ENCODE results near the gene RNASE7. TPM values are rescaled to one million over a fixed set of nuclear protein-coding genes. Genes with fewer than 3 reads are reported as not detected.
"Not testable (repeated sequence)": the region's sequence is repeated elsewhere in the genome, so short reads cannot be mapped to it uniquely, and the experiment has no call there.

Gene RNASE7, protein sequence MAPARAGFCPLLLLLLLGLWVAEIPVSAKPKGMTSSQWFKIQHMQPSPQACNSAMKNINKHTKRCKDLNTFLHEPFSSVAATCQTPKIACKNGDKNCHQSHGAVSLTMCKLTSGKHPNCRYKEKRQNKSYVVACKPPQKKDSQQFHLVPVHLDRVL
- not detected for polyA plus RNA-seq (2013, experiment 1 of 4)
- polyA plus RNA-seq (2013, experiment 2 of 4), result not detected
- not detected for polyA plus RNA-seq (2013, experiment 3 of 4)
- not detected for polyA plus RNA-seq (2013, experiment 4 of 4)

DNA sequence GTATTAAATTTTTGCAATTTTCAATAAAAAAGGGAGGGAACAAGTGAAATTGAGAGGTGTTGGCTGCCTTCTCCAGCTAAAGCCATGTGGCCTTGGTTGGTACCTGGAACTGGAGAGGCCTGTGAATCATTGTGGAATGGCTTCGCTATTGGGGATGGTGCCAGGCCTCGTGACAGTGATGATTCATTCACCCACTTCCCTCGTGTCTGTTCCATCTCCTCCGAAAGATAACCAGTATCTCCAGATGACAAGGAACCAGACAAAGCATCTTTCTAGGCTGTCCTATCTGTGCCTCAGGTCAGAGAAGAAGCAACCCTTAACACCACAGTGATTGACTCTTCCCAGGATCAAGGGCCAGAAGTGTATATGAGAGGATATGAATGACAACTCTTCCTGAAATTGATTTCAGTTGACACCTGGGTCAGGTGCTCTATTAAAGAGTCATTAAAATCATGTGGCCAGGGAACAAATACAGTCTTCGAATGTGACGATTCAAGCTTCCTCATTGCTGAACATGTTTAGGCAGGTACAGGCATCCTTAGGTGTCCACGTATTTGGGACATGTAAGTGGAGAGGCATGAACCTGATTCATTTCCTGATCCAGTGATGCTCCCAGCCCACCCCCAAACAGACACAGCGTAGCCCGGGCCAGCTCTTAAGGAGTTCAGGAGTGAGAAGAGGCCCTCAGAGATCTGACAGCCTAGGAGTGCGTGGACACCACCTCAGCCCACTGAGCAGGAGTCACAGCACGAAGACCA is at the start of gene RNASE7:
Gene RNASE7, plus strand, starts transcription at position 687 of the 758 bp plus-strand sequence. CDS start 631 bp downstream, outside the sequence.
- no peak within 1 kb of the TSS for H3K4me3 ChIP-seq (ENCODE audit: insufficient read depth, low read depth, low read length)
- no peaks in the 10 kb centered on the region for H3K36me3 ChIP-seq (ENCODE audit: control insufficient read depth, insufficient read depth, low read length)
- no peaks in the 10 kb centered on the region for H3K9me3 ChIP-seq (ENCODE audit: control insufficient read depth, low read length)
- WGBS, 2 experiments, result 91 to 92% methylated on average over 11 of the region's 11 CpGs
- H3K27ac ChIP-seq (ENCODE audit: insufficient read depth, low read depth, low read length, poor library complexity, severe bottlenecking), result no peak within 1 kb of the TSS
- peaks cover 6% of the 10 kb centered on the region for H3K4me1 ChIP-seq (ENCODE audit: control insufficient read depth, insufficient read depth, low read length)
- peaks cover 5% of the 10 kb centered on the region for H3K27me3 ChIP-seq (ENCODE audit: control insufficient read depth, insufficient read depth, low read length, poor library complexity, severe bottlenecking)

GRCh38 chr14:20996521-20996920 is 45.6 kb upstream of the RNASE7 start:
- H3K4me1 ChIP-seq (ENCODE audit: control insufficient read depth, insufficient read depth, low read length), result peaks cover 10% of the 10 kb centered on the region
- WGBS, 2 experiments, result 95 to 96% methylated on average over 14 of the region's 14 CpGs
- H3K27me3 ChIP-seq (ENCODE audit: control insufficient read depth, insufficient read depth, low read length, poor library complexity, severe bottlenecking), result no peaks in the 10 kb centered on the region
- no peak overlapping the region for H3K27ac ChIP-seq (ENCODE audit: insufficient read depth, low read depth, low read length, poor library complexity, severe bottlenecking)
- peaks cover 39% of the 10 kb centered on the region for H3K36me3 ChIP-seq (ENCODE audit: control insufficient read depth, insufficient read depth, low read length)
- H3K9me3 ChIP-seq (ENCODE audit: control insufficient read depth, low read length), result no peaks in the 10 kb centered on the region
- no peak overlapping the region for H3K4me3 ChIP-seq (ENCODE audit: insufficient read depth, low read depth, low read length)

DNA sequence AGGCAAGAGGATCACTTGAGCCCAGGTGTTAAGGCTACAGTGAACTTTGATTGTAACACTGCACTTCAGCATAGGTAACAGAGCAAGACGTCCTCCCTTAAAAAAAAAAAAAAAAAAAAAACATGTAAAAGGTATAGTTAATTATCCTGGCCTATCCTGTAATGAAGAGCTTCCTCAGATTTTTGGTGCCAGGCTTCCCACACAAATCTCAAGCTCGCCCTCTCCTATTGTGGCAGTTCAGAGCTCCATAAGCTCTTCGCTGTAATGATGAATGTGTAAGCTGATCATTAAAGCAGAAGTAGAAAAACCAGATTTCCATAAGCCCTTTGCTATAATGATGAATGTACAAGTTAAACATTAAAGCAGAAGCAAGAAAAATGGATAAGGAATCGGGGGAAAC is 45.0 kb upstream of the RNASE7 start:
- H3K36me3 ChIP-seq (ENCODE audit: control insufficient read depth, insufficient read depth, low read length), result peaks cover 36% of the 10 kb centered on the region
- no peak overlapping the region for H3K27ac ChIP-seq (ENCODE audit: insufficient read depth, low read depth, low read length, poor library complexity, severe bottlenecking)
- 94 to 98% methylated on average over 3 of the region's 4 CpGs for WGBS, 2 experiments

DNA sequence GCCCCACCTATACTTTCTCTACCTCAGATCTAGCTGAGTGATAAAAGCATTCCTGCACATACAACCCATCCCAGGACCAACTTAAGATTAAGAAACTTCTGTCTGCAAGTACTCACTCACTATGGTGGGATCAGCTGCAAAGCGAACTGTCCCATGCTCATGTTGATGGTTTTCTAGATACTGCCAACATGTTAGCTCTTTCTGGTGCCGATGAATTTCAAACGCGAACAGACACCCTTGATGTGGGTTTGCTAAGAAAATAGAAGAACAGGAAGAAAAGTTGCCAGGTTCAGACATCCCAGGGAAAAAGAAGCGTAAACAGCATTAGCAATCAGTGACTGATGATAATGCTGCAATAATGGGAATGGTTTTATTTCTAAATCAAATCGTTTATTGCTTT is 44.6 kb upstream of the RNASE7 start:
- Histone ChIP-seq H3K27ac (ENCODE audit: insufficient read depth, low read depth, low read length, poor library complexity, severe bottlenecking) (no peak overlapping the region), H3K4me3 (ENCODE audit: insufficient read depth, low read depth, low read length) (no peak overlapping the region), H3K9me3 (ENCODE audit: control insufficient read depth, low read length) (no peaks in the 10 kb centered on the region), H3K27me3 (ENCODE audit: control insufficient read depth, insufficient read depth, low read length, poor library complexity, severe bottlenecking) (no peaks in the 10 kb centered on the region), H3K4me1 (ENCODE audit: control insufficient read depth, insufficient read depth, low read length) (peaks cover 10% of the 10 kb centered on the region), H3K36me3 (ENCODE audit: control insufficient read depth, insufficient read depth, low read length) (peaks cover 32% of the 10 kb centered on the region)
- 93% methylated on average over 5 of the region's 6 CpGs for WGBS, 2 experiments

More for the DNA sequence above, 45.0 kb upstream of the RNASE7 start:
- Histone ChIP-seq H3K4me1 (ENCODE audit: control insufficient read depth, insufficient read depth, low read length) (peaks cover 10% of the 10 kb centered on the region), H3K9me3 (ENCODE audit: control insufficient read depth, low read length) (no peaks in the 10 kb centered on the region), H3K4me3 (ENCODE audit: insufficient read depth, low read depth, low read length) (no peak overlapping the region), H3K27me3 (ENCODE audit: control insufficient read depth, insufficient read depth, low read length, poor library complexity, severe bottlenecking) (no peaks in the 10 kb centered on the region)

- H3K4me1 ChIP-seq (ENCODE audit: control insufficient read depth, insufficient read depth, low read length), result peaks cover 10% of the 10 kb centered on the region
- H3K4me3 ChIP-seq (ENCODE audit: insufficient read depth, low read depth, low read length), result no peak overlapping the region
- no peaks in the 10 kb centered on the region for H3K27me3 ChIP-seq (ENCODE audit: control insufficient read depth, insufficient read depth, low read length, poor library complexity, severe bottlenecking)
- 82 to 86% methylated on average over 3 of the region's 3 CpGs for WGBS, 2 experiments
- peaks cover 28% of the 10 kb centered on the region for H3K36me3 ChIP-seq (ENCODE audit: control insufficient read depth, insufficient read depth, low read length)
- no peaks in the 10 kb centered on the region for H3K9me3 ChIP-seq (ENCODE audit: control insufficient read depth, low read length)
- H3K27ac ChIP-seq (ENCODE audit: insufficient read depth, low read depth, low read length, poor library complexity, severe bottlenecking), result no peak overlapping the region
Measured at GRCh38 chr14:20998139-20998538, 44.0 kb upstream of the RNASE7 start.

- Histone ChIP-seq H3K27me3 (ENCODE audit: control insufficient read depth, insufficient read depth, low read length, poor library complexity, severe bottlenecking) (no peaks in the 10 kb centered on the region), H3K9me3 (ENCODE audit: control insufficient read depth, low read length) (no peaks in the 10 kb centered on the region), H3K27ac (ENCODE audit: insufficient read depth, low read depth, low read length, poor library complexity, severe bottlenecking) (no peak within 1 kb of the TSS), H3K4me1 (ENCODE audit: control insufficient read depth, insufficient read depth, low read length) (peaks cover 10% of the 10 kb centered on the region), H3K4me3 (ENCODE audit: insufficient read depth, low read depth, low read length) (no peak within 1 kb of the TSS), H3K36me3 (ENCODE audit: control insufficient read depth, insufficient read depth, low read length) (peaks cover 25% of the 10 kb centered on the region)
- 28 to 31% methylated on average over 6 of the region's 6 CpGs for WGBS, 2 experiments
Measured at GRCh38 chr14:20998674-20999366, 43.3 kb upstream of the RNASE7 start, which contains the start of gene SLC39A2. TSS of gene SLC39A2 (plus strand) at chr14:20999293. CDS start at chr14:20999447, 154 bp downstream.

DNA sequence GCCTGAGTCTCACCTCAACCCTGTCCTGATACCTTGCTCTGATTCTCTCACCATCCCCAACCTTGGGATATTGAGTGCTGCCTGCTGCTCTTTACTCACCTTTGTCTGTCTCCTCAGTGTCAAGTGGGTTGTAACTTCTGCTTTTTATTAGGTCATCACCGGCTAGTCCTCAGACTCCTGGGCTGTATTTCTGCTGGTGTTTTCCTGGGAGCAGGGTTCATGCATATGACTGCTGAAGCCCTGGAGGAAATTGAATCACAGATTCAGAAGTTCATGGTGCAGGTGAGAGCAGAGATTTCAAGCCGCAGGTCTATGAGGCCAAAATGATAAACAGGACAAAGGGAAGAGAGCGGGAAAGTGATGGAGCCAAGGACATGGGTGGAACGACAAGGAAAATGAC is 42.6 kb upstream of the RNASE7 start:
- Histone ChIP-seq H3K36me3 (ENCODE audit: control insufficient read depth, insufficient read depth, low read length) (peaks cover 19% of the 10 kb centered on the region), H3K4me1 (ENCODE audit: control insufficient read depth, insufficient read depth, low read length) (peaks cover 10% of the 10 kb centered on the region), H3K27me3 (ENCODE audit: control insufficient read depth, insufficient read depth, low read length, poor library complexity, severe bottlenecking) (no peaks in the 10 kb centered on the region), H3K9me3 (ENCODE audit: control insufficient read depth, low read length) (no peaks in the 10 kb centered on the region), H3K4me3 (ENCODE audit: insufficient read depth, low read depth, low read length) (no peak overlapping the region), H3K27ac (ENCODE audit: insufficient read depth, low read depth, low read length, poor library complexity, severe bottlenecking) (no peak overlapping the region)
- 93 to 94% methylated on average over 4 of the region's 4 CpGs for WGBS, 2 experiments

DNA sequence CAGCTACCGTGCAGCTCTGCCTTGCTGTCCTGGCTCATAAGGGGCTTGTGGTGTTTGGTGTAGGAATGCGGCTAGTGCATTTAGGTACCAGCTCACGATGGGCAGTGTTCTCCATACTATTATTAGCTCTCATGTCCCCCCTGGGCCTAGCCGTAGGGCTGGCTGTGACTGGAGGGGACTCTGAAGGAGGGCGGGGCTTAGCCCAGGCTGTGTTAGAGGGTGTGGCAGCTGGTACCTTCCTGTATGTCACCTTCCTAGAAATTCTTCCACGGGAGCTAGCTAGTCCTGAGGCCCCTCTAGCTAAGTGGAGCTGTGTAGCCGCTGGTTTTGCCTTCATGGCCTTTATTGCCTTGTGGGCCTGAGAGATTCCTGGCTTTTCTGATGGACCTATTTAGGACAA is 40.9 kb upstream of the RNASE7 start:
- no peak overlapping the region for H3K4me3 ChIP-seq (ENCODE audit: insufficient read depth, low read depth, low read length)
- peaks cover 4% of the 10 kb centered on the region for H3K36me3 ChIP-seq (ENCODE audit: control insufficient read depth, insufficient read depth, low read length)
- H3K27me3 ChIP-seq (ENCODE audit: control insufficient read depth, insufficient read depth, low read length, poor library complexity, severe bottlenecking), result no peaks in the 10 kb centered on the region
- H3K9me3 ChIP-seq (ENCODE audit: control insufficient read depth, low read length), result no peaks in the 10 kb centered on the region
- H3K27ac ChIP-seq (ENCODE audit: insufficient read depth, low read depth, low read length, poor library complexity, severe bottlenecking), result no peak overlapping the region
- peaks cover 10% of the 10 kb centered on the region for H3K4me1 ChIP-seq (ENCODE audit: control insufficient read depth, insufficient read depth, low read length)
- WGBS, 2 experiments, result 78 to 81% methylated on average over 7 of the region's 7 CpGs

- Histone ChIP-seq H3K27ac (ENCODE audit: insufficient read depth, low read depth, low read length, poor library complexity, severe bottlenecking) (no peak overlapping the region), H3K27me3 (ENCODE audit: control insufficient read depth, insufficient read depth, low read length, poor library complexity, severe bottlenecking) (no peaks in the 10 kb centered on the region), H3K36me3 (ENCODE audit: control insufficient read depth, insufficient read depth, low read length) (no peaks in the 10 kb centered on the region), H3K4me3 (ENCODE audit: insufficient read depth, low read depth, low read length) (no peak overlapping the region), H3K9me3 (ENCODE audit: control insufficient read depth, low read length) (no peaks in the 10 kb centered on the region), H3K4me1 (ENCODE audit: control insufficient read depth, insufficient read depth, low read length) (peaks cover 6% of the 10 kb centered on the region)
- 94% methylated on average over 14 of the region's 14 CpGs for WGBS, 2 experiments
Measured at GRCh38 chr14:21003788-21004346, 38.3 kb upstream of the RNASE7 start.

- 61 to 93% methylated on average over 1 to 3 of the region's 3 CpGs for WGBS, 2 experiments
- not testable (repeated sequence) for H3K27ac ChIP-seq (ENCODE audit: insufficient read depth, low read depth, low read length, poor library complexity, severe bottlenecking); H3K4me3 ChIP-seq (ENCODE audit: insufficient read depth, low read depth, low read length); H3K4me1 ChIP-seq (ENCODE audit: control insufficient read depth, insufficient read depth, low read length); H3K9me3 ChIP-seq (ENCODE audit: control insufficient read depth, low read length); H3K36me3 ChIP-seq (ENCODE audit: control insufficient read depth, insufficient read depth, low read length); H3K27me3 ChIP-seq (ENCODE audit: control insufficient read depth, insufficient read depth, low read length, poor library complexity, severe bottlenecking)
Measured at GRCh38 chr14:21009721-21010120, 32.4 kb upstream of the RNASE7 start.
